HepG2 (cell line): ENCODE data around the gene PDK2. TPM values are rescaled to one million over a fixed set of nuclear protein-coding genes. Genes with fewer than 3 reads are reported as not detected.

Experiments used
- ATF3 ChIP-seq: sonication (generic); formaldehyde crosslinking; IDR thresholded peaks from 2 replicates; pipeline ENCODE4 v1.4.0; 2020; ENCODE audit warnings: missing genetic modification reagents
- BORCS8-MEF2B ChIP-seq: sonication (generic); formaldehyde crosslinking; IDR thresholded peaks from 2 replicates; pipeline ENCODE4 v1.8.0; 2022; ENCODE audit warnings: mild to moderate bottlenecking, missing genetic modification reagents
- EEA1 ChIP-seq: sonication (generic); formaldehyde crosslinking; IDR thresholded peaks from 2 replicates; pipeline ENCODE4 v1.5.1; 2020; ENCODE audit warnings: mild to moderate bottlenecking, missing genetic modification reagents, borderline replicate concordance
- HNF4G ChIP-seq, 2 experiments: sonication (generic) in 1 of 2; formaldehyde crosslinking in 1 of 2; IDR thresholded peaks; 2 replicates each; pipeline versions ENCODE4 v1.4.0 to v1.6.1; 2011 to 2020; ENCODE audit warnings: borderline replicate concordance in 2 of 2, low read depth in 2 of 2, mild to moderate bottlenecking in 2 of 2, low read length in 1 of 2, missing genetic modification reagents in 1 of 2, moderate library complexity in 1 of 2
- IRF2 ChIP-seq: IDR thresholded peaks from 2 replicates; pipeline ENCODE4 v1.6.1; 2018; ENCODE audit warnings: missing genetic modification reagents, missing compliant biosample characterization
- JDP2 ChIP-seq: sonication (generic); formaldehyde crosslinking; IDR thresholded peaks from 2 replicates; pipeline ENCODE4 v1.8.1; 2022; ENCODE audit warnings: missing genetic modification reagents, borderline replicate concordance
- MLX ChIP-seq: IDR thresholded peaks from 2 replicates; pipeline ENCODE4 v1.6.1; 2016
- MTA3 ChIP-seq: sonication (generic); formaldehyde crosslinking; IDR thresholded peaks from 2 replicates; pipeline ENCODE4 v1.4.0; 2020; ENCODE audit warnings: missing genetic modification reagents
- MYC ChIP-seq: sonication (generic); formaldehyde crosslinking; IDR thresholded peaks from 2 replicates; pipeline ENCODE4 v1.9.0; 2021; ENCODE audit warnings: missing genetic modification reagents, borderline replicate concordance
- MYNN ChIP-seq: sonication (generic); formaldehyde crosslinking; IDR thresholded peaks from 2 replicates; pipeline ENCODE4 v1.4.0; 2020; ENCODE audit warnings: mild to moderate bottlenecking, low read depth, missing genetic modification reagents
- NR3C1 ChIP-seq: sonication (generic); formaldehyde crosslinking; IDR thresholded peaks from 2 replicates; pipeline ENCODE4 v1.4.0; 2020; ENCODE audit warnings: missing genetic modification reagents
- REST ChIP-seq, 2 experiments: IDR thresholded peaks; 2 replicates each; pipeline ENCODE4 v1.6.1; 2011 to 2012; ENCODE audit warnings: low read length in 2 of 2, borderline replicate concordance in 1 of 2, low read depth in 1 of 2, mild to moderate bottlenecking in 1 of 2, moderate library complexity in 1 of 2
- RFX3 ChIP-seq: IDR thresholded peaks from 2 replicates; pipeline ENCODE4 v1.6.1; 2016; ENCODE audit warnings: missing biosample characterization, missing genetic modification reagents
- SALL1 ChIP-seq: sonication (generic); formaldehyde crosslinking; IDR thresholded peaks from 2 replicates; pipeline ENCODE4 v1.8.0; 2022; ENCODE audit warnings: mild to moderate bottlenecking, missing genetic modification reagents
- THRA ChIP-seq: sonication (generic); formaldehyde crosslinking; IDR thresholded peaks from 2 replicates; pipeline ENCODE4 v1.4.0; 2020; ENCODE audit warnings: missing genetic modification reagents, borderline replicate concordance
- ZNF143 ChIP-seq: sonication (generic); formaldehyde crosslinking; IDR thresholded peaks from 2 replicates; pipeline ENCODE4 v1.4.0; 2020; ENCODE audit warnings: missing genetic modification reagents
- ZNF282 ChIP-seq: fragments of 450-650 bp; IDR thresholded peaks from 2 replicates; pipeline ENCODE4 v1.6.1; 2018; ENCODE audit not compliant: partially characterized antibody
- ZNF550 ChIP-seq: sonication (generic); formaldehyde crosslinking; IDR thresholded peaks from 2 replicates; pipeline ENCODE4 v1.4.0; 2020; ENCODE audit warnings: mild to moderate bottlenecking, missing genetic modification reagents, borderline replicate concordance
- ZNF614 ChIP-seq: IDR thresholded peaks from 2 replicates; pipeline ENCODE4 v1.6.1; 2018; ENCODE audit warnings: missing biosample characterization, missing genetic modification reagents, inconsistent platforms, borderline replicate concordance
- ZNF800 ChIP-seq: sonication (generic); formaldehyde crosslinking; IDR thresholded peaks from 2 replicates; pipeline ENCODE4 v1.4.0; 2020; ENCODE audit warnings: missing genetic modification reagents
- polyA plus RNA-seq, 8 experiments: library from polyadenylated mRNA; depleted of rRNA in 3 of 8; stranded (reverse) in 7 of 8; unstranded in 1 of 8; fragments of >200 nt; fragmentation: Illumina TruSeq in 4 of 8; extraction: Trizol in 4 of 8; gene quantifications; 2 replicates each; pipeline versions ENCODE4 v1.2.1 to v1.2.3, GENCODE V29; 2011 to 2016; ENCODE audit warnings: low read depth in 4 of 8, missing spikeins in 1 of 8, mixed read lengths in 1 of 8; ENCODE audit not compliant: insufficient read depth in 1 of 8
- total RNA-seq, 5 experiments: library from RNA; depleted of rRNA; stranded (reverse); fragments of >200 nt; fragmentation: Illumina TruSeq; extraction: Trizol; gene quantifications; 2 replicates each; pipeline ENCODE4 v1.2.3, GENCODE V29; 2016; ENCODE audit warnings: low read depth in 1 of 5

The PDK2 gene
- total and polyA plus RNA-seq, 2 of the 13 experiments (the other 11 are each of a cell fraction or from before 2014, with no cell fraction given) = 18.5 to 59.7 TPM

GRCh38 chr17:50123649-50124349 is 28.6 kb downstream of the PDK2 start (continued):
- TF ChIP-seq MLX (CRISPR knock-in tag) (no peak), MYNN (CRISPR knock-in tag) (no peak), THRA (CRISPR knock-in tag) (no peak), ZNF800 (CRISPR knock-in tag) (no peak), BORCS8-MEF2B (CRISPR knock-in tag) (no peak), RFX3 (CRISPR knock-in tag) (no peak), ZNF143 (CRISPR knock-in tag) (peak; percentile 84), HNF4G (IDR thresholded peaks at IDR 0.05; ENCODE audit: borderline replicate concordance, low read depth, low read length) (no peak), HNF4G (CRISPR knock-in tag; IDR thresholded peaks at IDR 0.05; ENCODE audit: borderline replicate concordance, low read depth) (no peak), JDP2 (CRISPR knock-in tag) (no peak), ZNF282 (no peak), SALL1 (CRISPR knock-in tag) (peak; percentile 22; the same call in 1 of the 2 replicates), IRF2 (no peak), ZNF550 (CRISPR knock-in tag) (no peak), REST (IDR thresholded peaks at IDR 0.05; ENCODE audit: borderline replicate concordance in 1 of 2, low read depth in 1 of 2, low read length in 2 of 2) (no peak), ATF3 (CRISPR knock-in tag) (no peak), MYC (0 out of 2 replicates have a peak, but pooled peaks have one; percentile 32), NR3C1 (CRISPR knock-in tag) (no peak), EEA1 (0 out of 2 replicates have a peak, but pooled peaks have one; percentile 0), MTA3 (CRISPR knock-in tag) (no peak), ZNF614 (CRISPR knock-in tag) (no peak)
